SW 1271 (cell line): ENCODE results near the gene ZBTB20.

Source experiments
- DNase-seq, 2 experiments: peaks; one replicate each; lab custom pipeline; 2025; lab: John Stamatoyannopoulos, UW

Gene ZBTB20

GRCh38 chr3:114760679-114761078, 386.4 kb downstream of the ZBTB20 start:
- DNase-seq = no peak

- no peak for DNase-seq
These were observed 388.0 kb downstream of the ZBTB20 start for GRCh38 chr3:114758831-114759699.

- DNase-seq = no peak
These were observed 390.4 kb downstream of the ZBTB20 start for GRCh38 chr3:114756506-114757279.

- DNase-seq = no peak
These were observed 400.6 kb downstream of the ZBTB20 start for GRCh38 chr3:114746502-114746901.

- no peak for DNase-seq
These were observed 401.5 kb downstream of the ZBTB20 start for GRCh38 chr3:114745322-114746240.

GRCh38 chr3:114743746-114744485, 403.2 kb downstream of the ZBTB20 start:
- DNase-seq = no peak

- DNase-seq = no peak
These were observed 406.0 kb downstream of the ZBTB20 start for GRCh38 chr3:114741066-114741465.

GRCh38 chr3:114739627-114740026, 407.5 kb downstream of the ZBTB20 start:
- no peak for DNase-seq

- no peak for DNase-seq
These were observed 414.7 kb downstream of the ZBTB20 start for GRCh38 chr3:114732353-114732752.

- DNase-seq = no peak
These were observed 416.7 kb downstream of the ZBTB20 start for GRCh38 chr3:114730397-114730796.

GRCh38 chr3:114727373-114727772, 419.7 kb downstream of the ZBTB20 start:
- no peak for DNase-seq

GRCh38 chr3:114725966-114726365, 421.1 kb downstream of the ZBTB20 start:
- no peak for DNase-seq

- no peak for DNase-seq
These were observed 424.6 kb downstream of the ZBTB20 start for GRCh38 chr3:114722530-114722929.

- no peak for DNase-seq
These were observed 425.2 kb downstream of the ZBTB20 start for GRCh38 chr3:114721864-114722263.

GRCh38 chr3:114721209-114721608, 425.9 kb downstream of the ZBTB20 start:
- no peak for DNase-seq

- DNase-seq = no peak
These were observed 428.2 kb downstream of the ZBTB20 start for GRCh38 chr3:114718898-114719210.

GRCh38 chr3:114718071-114718897, 428.8 kb downstream of the ZBTB20 start:
- no peak for DNase-seq

GRCh38 chr3:114716916-114717315, 430.2 kb downstream of the ZBTB20 start:
- DNase-seq = no peak

- DNase-seq = no peak
These were observed 431.0 kb downstream of the ZBTB20 start for GRCh38 chr3:114716126-114716525.

GRCh38 chr3:114714957-114715460, 432.1 kb downstream of the ZBTB20 start:
- DNase-seq = no peak
